ENCODE measurements around the gene CNIH3. TPM values are rescaled to one million over a fixed set of nuclear protein-coding genes. Genes with fewer than 3 reads are reported as not detected.
"Not testable (repeated sequence)": the region's sequence is repeated elsewhere in the genome, so short reads cannot be mapped to it uniquely, and the experiment has no call there.

Gene CNIH3
- total RNA-seq, 4 donors from 2014 or later: 1.9 to 7.0 (median 4.0) TPM

DNA sequence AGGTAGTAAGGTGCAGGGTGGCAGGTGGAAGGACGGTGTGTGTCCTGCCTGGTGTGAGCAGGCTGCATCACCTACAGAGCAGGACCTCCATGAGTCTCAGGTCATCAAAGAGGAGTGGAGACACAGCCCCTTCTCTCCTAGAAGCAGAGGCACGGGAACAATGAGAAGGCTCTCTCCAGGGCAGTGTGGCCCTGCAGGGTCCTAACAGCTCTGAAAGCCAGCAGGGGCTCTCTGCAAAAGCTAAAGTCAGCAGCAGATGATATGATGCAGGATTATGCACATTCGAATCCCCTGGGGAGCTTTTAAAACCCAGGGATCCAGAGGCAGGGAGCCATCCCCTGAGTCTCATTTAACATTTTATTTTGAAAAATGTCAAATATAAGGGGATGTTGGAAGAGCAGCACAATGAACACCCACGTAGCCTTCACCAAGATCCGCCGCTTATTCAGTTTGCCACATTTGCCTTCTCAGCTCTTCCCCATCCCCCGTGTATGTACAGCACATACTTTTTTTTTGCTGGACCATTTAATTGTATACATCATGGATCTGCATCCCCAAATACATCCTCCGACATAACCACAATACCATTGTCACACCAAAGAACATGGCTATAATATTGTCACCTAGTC is 88.1 kb downstream of the CNIH3 start:
- no peak for DNase-seq
- Histone ChIP-seq H3K27ac (no peak overlapping the region), H3K36me3 (no peaks in the 10 kb centered on the region), H3K9me3 (no peaks in the 10 kb centered on the region), H3K4me1 (no peaks in the 10 kb centered on the region), H3K4me3 (replicated peaks in 1 of 3) (no peak overlapping the region), H3K27me3 (no peaks in the 10 kb centered on the region)
- intact Hi-C loops (cut with DNase I): no loop called here
- TF ChIP-seq, protein P1, sequence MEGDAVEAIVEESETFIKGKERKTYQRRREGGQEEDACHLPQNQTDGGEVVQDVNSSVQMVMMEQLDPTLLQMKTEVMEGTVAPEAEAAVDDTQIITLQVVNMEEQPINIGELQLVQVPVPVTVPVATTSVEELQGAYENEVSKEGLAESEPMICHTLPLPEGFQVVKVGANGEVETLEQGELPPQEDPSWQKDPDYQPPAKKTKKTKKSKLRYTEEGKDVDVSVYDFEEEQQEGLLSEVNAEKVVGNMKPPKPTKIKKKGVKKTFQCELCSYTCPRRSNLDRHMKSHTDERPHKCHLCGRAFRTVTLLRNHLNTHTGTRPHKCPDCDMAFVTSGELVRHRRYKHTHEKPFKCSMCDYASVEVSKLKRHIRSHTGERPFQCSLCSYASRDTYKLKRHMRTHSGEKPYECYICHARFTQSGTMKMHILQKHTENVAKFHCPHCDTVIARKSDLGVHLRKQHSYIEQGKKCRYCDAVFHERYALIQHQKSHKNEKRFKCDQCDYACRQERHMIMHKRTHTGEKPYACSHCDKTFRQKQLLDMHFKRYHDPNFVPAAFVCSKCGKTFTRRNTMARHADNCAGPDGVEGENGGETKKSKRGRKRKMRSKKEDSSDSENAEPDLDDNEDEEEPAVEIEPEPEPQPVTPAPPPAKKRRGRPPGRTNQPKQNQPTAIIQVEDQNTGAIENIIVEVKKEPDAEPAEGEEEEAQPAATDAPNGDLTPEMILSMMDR (IDR thresholded peaks at IDR 0.05): no peak
- no peak for TF ChIP-seq POLR2A (IDR thresholded peaks at IDR 0.05)
- 85 to 91% methylated on average over 8 of the region's 8 CpGs for WGBS, 2 donors

DNA sequence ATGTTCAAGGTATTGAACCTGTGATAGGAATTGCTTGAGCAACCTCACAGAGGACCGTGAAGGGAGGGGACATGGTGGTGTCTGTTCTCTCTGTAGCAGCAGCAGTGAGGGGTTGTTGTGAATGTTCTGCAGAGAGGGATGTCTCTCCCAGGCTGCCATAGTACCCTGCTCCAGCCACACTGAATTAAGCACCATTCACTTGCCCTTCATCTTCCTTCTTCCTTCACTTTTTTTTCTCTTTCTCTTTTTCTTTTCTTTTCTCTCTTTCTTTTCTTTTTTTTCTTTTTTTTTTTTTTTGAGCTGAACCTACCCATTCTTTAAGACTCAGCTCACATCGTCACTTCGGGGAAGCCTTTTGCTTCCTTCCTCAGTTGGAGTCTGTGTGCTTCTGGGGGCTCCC is 89.5 kb downstream of the CNIH3 start:
- Histone ChIP-seq H3K36me3 (no peaks in the 10 kb centered on the region), H3K27ac (no peak overlapping the region), H3K4me1 (no peaks in the 10 kb centered on the region), H3K9me3 (no peaks in the 10 kb centered on the region), H3K4me3 (replicated peaks in 1 of 3) (no peak overlapping the region), H3K27me3 (no peaks in the 10 kb centered on the region)
- no peak for DNase-seq
- intact Hi-C loops (cut with DNase I): no loop called here
- TF ChIP-seq POLR2A (IDR thresholded peaks at IDR 0.05): no peak
- TF ChIP-seq, protein P1 (IDR thresholded peaks at IDR 0.05): no peak
- WGBS, 2 donors: 58 to 71% methylated on average over 3 of the region's 3 CpGs

DNA sequence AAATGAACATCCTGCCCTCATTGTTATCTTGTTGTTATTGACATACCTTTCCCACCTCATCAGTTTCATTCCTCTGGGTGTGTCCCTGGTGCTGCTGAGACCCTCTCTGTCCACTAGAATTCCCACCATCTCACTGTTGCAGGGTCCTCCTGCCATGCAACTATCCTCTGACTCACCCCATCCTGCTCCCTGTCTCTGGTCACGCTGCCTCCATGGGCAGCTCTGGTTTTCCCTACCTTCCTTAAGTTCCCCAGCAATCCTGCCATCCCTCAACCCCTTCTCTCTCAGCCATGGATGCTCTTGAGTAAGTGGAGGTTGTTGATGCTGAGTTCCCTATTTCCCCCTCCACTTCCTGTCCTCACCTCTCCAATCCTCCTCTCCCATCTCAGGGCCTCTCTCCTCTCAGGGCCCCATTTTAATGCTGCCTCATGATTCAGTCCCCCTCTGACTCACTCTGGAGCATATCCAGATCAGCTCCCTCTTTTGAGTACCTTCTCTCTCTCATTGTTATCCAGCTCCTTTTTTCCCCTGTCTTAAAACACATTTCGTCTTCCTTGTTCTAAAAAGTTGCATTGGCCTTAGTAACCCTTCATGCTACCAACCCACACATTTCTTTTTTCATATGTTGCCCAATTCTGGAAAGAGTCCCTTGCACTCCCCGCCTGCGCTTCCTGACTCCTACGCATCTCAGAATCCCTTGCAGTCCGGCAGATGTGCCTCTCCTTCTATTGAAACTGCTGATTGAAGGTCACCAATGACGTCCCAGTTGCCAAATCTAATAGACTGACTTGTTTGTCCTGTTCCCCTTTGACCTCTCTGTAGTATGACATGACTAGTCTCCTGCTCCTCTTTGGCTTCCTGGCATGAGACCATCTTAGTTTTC is 92.0 kb downstream of the CNIH3 start:
- no peaks in the 10 kb centered on the region for H3K9me3 ChIP-seq
- H3K36me3 ChIP-seq: no peaks in the 10 kb centered on the region
- 72 to 85% methylated on average over 7 of the region's 7 CpGs for WGBS, 2 donors
- H3K27me3 ChIP-seq: no peaks in the 10 kb centered on the region
- intact Hi-C loops (cut with DNase I): no loop called here
- H3K4me3 ChIP-seq (replicated peaks in 1 of 3): no peak overlapping the region
- H3K27ac ChIP-seq: no peak overlapping the region
- no peaks in the 10 kb centered on the region for H3K4me1 ChIP-seq
- no peak for TF ChIP-seq POLR2A (IDR thresholded peaks at IDR 0.05)
- TF ChIP-seq, protein P1 (IDR thresholded peaks at IDR 0.05): no peak
- DNase-seq: no peak

DNA sequence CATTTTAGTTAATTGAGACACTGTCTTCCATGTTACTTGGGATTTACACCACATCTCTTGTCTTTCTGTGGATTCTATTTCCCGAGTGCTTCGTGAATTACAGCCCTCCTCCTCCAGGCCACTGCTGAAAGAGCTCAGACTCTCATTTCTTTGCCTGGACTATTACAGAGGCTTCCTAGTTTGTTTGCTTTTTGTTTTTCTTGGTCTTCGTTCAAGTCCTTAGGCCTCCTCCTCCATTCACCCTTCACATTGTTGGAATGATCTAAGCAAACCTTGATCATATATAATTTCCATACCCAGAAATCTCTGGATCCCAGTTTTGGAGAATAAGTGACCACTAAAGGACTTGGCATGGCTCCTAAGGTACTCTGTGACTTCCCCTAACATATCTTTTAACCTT is 94.1 kb downstream of the CNIH3 start:
- WGBS, 2 donors: 56 to 63% methylated on average over 3 of the region's 3 CpGs
- TF ChIP-seq, protein P1 (IDR thresholded peaks at IDR 0.05): no peak
- TF ChIP-seq POLR2A (IDR thresholded peaks at IDR 0.05): no peak
- intact Hi-C loops (cut with DNase I): no loop called here

DNA sequence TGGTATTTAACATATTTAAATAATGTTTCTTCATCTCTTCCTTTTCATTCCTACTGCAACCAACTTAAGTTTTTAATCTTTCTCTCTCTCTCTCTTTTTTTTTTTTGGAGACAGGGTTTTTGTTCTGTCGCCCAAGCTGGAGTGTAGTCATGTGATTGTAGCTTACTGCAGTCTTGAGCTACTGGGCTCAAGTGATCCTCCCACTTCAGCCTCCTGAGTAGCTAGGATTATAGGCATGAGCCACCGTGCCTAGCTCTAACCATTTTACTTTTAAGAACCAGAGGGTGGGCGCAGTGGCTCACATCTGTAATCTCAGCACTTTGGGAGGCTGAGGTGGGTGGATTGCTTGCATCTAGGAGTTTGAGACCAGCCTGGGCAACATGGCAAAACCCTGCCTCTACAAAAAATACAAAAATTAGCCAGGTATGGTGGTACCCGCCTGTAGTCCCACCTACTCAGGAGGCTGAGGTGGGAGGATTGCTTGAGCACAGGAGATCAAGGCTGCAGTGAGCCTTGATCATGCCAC is 95.2 kb downstream of the CNIH3 start:
- intact Hi-C loops (cut with DNase I); H3K36me3 ChIP-seq: not testable (repeated sequence)
- WGBS, 2 donors: 66 to 76% methylated on average over 4 of the region's 4 CpGs

More for the DNA sequence above, 94.1 kb downstream of the CNIH3 start:
- no peak overlapping the region for H3K4me3 ChIP-seq (replicated peaks in 1 of 3)
- H3K27ac ChIP-seq: no peak overlapping the region
- H3K27me3 ChIP-seq: no peaks in the 10 kb centered on the region
- H3K36me3 ChIP-seq: no peaks in the 10 kb centered on the region
- no peak for DNase-seq
- H3K4me1 ChIP-seq: no peaks in the 10 kb centered on the region
- H3K9me3 ChIP-seq: no peaks in the 10 kb centered on the region

More for the DNA sequence above, 95.2 kb downstream of the CNIH3 start:
- DNase-seq; H3K27me3 ChIP-seq; H3K4me1 ChIP-seq; H3K4me3 ChIP-seq (replicated peaks in 1 of 3); H3K9me3 ChIP-seq; H3K27ac ChIP-seq: not testable (repeated sequence)
